Thymus (tissue), 11 donors: ENCODE data around the gene FAM3A. TPM values are rescaled to one million over a fixed set of nuclear protein-coding genes. Genes with fewer than 3 reads are reported as not detected.

ENCODE experiments used
- DNase-seq, 9 donors: peaks; one replicate each; pipeline ENCODE4 v3.0.0-alpha.2; 2013; ENCODE audit warnings: low spot score in 9 of 9, low read depth in 6 of 9, missing footprints in 1 of 9
- H3K27ac ChIP-seq, 2 donors: one replicate each; pipeline ENCODE4 v1.5.1; 2013; ENCODE audit warnings: control low read depth in 1 of 2, low read depth in 1 of 2, low read length in 1 of 2, mild to moderate bottlenecking in 1 of 2, moderate library complexity in 1 of 2
- H3K27me3 ChIP-seq, 2 donors: one replicate each; pipeline ENCODE4 v1.5.1; 2013; ENCODE audit warnings: low read length in 1 of 2; ENCODE audit not compliant: control insufficient read depth in 2 of 2, insufficient read depth in 1 of 2
- H3K36me3 ChIP-seq, 2 donors: one replicate each; pipeline ENCODE4 v1.5.1; 2013; ENCODE audit warnings: low read length in 1 of 2, mild to moderate bottlenecking in 1 of 2, moderate library complexity in 1 of 2; ENCODE audit not compliant: control insufficient read depth in 2 of 2, insufficient read depth in 2 of 2
- H3K4me1 ChIP-seq, 2 donors: one replicate each; pipeline ENCODE4 v1.5.1; 2013; ENCODE audit warnings: low read length in 2 of 2; ENCODE audit not compliant: control insufficient read depth in 2 of 2, insufficient read depth in 2 of 2
- H3K4me3 ChIP-seq, 2 donors: one replicate each; pipeline ENCODE4 v1.5.1; 2013; ENCODE audit warnings: low read length in 2 of 2, control low read depth in 1 of 2, mild to moderate bottlenecking in 1 of 2
- H3K9me3 ChIP-seq, 2 donors: one replicate each; pipeline ENCODE4 v1.5.1; 2013; ENCODE audit warnings: low read length in 1 of 2, mild to moderate bottlenecking in 1 of 2; ENCODE audit not compliant: control insufficient read depth in 2 of 2, insufficient read depth in 1 of 2
- WGBS: extraction: QIAGEN DNeasy Blood & Tissue Kit; methylation state at CpG from one replicate; pipeline ENCODE4 v1.1.7; 2013; 5-methylcytosine and 5-hydroxymethylcytosine counted together
- polyA plus RNA-seq: library from polyadenylated mRNA; stranded (reverse); fragments of 200-250 nt; gene quantifications from one replicate; pipeline ENCODE4 v1.2.3, GENCODE V29; 2013
- total RNA-seq: library from RNA; stranded (reverse); fragments of 120-200 nt; gene quantifications from one replicate; pipeline ENCODE4 v1.2.4, GENCODE V29; 2013
- donor health status: healthy.

Gene FAM3A
- total and polyA plus RNA-seq, 2 donors = 18.4 to 73.4 TPM

- no peaks in the 10 kb centered on the region for H3K27me3 ChIP-seq
- no peak overlapping the region for H3K4me3 ChIP-seq
- 99% methylated on average over 9 of the region's 9 CpGs for WGBS
- H3K4me1 ChIP-seq = no peaks in the 10 kb centered on the region
- H3K36me3 ChIP-seq = peaks cover 5 to 67% of the 10 kb centered on the region in 2 donors
- peaks cover 0 to 17% of the 10 kb centered on the region in 2 donors for H3K9me3 ChIP-seq
- no peak overlapping the region for H3K27ac ChIP-seq
- no peak for DNase-seq
Observed at GRCh38 chrX:154469114-154469513, 46.9 kb downstream of the FAM3A start.

- WGBS = 98% methylated on average over 23 of the region's 23 CpGs
- Histone ChIP-seq H3K36me3 (peaks cover 5 to 67% of the 10 kb centered on the region in 2 donors), H3K27me3 (no peaks in the 10 kb centered on the region), H3K4me1 (no peaks in the 10 kb centered on the region), H3K4me3 (no peak overlapping the region), H3K9me3 (peaks cover 0 to 17% of the 10 kb centered on the region in 2 donors), H3K27ac (no peak overlapping the region)
- no peak for DNase-seq
Observed at GRCh38 chrX:154468217-154468616, 47.8 kb downstream of the FAM3A start.

- H3K4me1 ChIP-seq = no peaks in the 10 kb centered on the region
- H3K27me3 ChIP-seq = no peaks in the 10 kb centered on the region
- H3K9me3 ChIP-seq = peaks cover 0 to 17% of the 10 kb centered on the region in 2 donors
- no peak overlapping the region for H3K4me3 ChIP-seq
- H3K27ac ChIP-seq = no peak overlapping the region
- WGBS = 97% methylated on average over 21 of the region's 21 CpGs
- DNase-seq = no peak
- H3K36me3 ChIP-seq = peaks cover 5 to 67% of the 10 kb centered on the region in 2 donors
Observed at GRCh38 chrX:154467556-154467955, 48.5 kb downstream of the FAM3A start.

GRCh38 chrX:154466907-154467306, 49.1 kb downstream of the FAM3A start:
- DNase-seq = no peak
- no peak overlapping the region for H3K27ac ChIP-seq
- H3K4me3 ChIP-seq = no peak overlapping the region
- H3K4me1 ChIP-seq = no peaks in the 10 kb centered on the region
- WGBS = 97% methylated on average over 15 of the region's 15 CpGs
- no peaks in the 10 kb centered on the region for H3K27me3 ChIP-seq
- H3K9me3 ChIP-seq = peaks cover 0 to 17% of the 10 kb centered on the region in 2 donors
- H3K36me3 ChIP-seq = peaks cover 5 to 67% of the 10 kb centered on the region in 2 donors

GRCh38 chrX:154466036-154466435, 50.0 kb downstream of the FAM3A start:
- 98% methylated on average over 32 of the region's 32 CpGs for WGBS
- no peak for DNase-seq
- no peak overlapping the region for H3K27ac ChIP-seq
- H3K27me3 ChIP-seq = no peaks in the 10 kb centered on the region
- peaks cover 0 to 17% of the 10 kb centered on the region in 2 donors for H3K9me3 ChIP-seq
- H3K4me3 ChIP-seq = no peak overlapping the region
- no peaks in the 10 kb centered on the region for H3K4me1 ChIP-seq
- H3K36me3 ChIP-seq = peaks cover 5 to 66% of the 10 kb centered on the region in 2 donors

GRCh38 chrX:154465601-154466000, 50.4 kb downstream of the FAM3A start:
- Histone ChIP-seq H3K27ac (no peak overlapping the region), H3K4me1 (no peaks in the 10 kb centered on the region), H3K4me3 (no peak overlapping the region), H3K9me3 (peaks cover 0 to 17% of the 10 kb centered on the region in 2 donors), H3K27me3 (no peaks in the 10 kb centered on the region), H3K36me3 (peaks cover 5 to 63% of the 10 kb centered on the region in 2 donors)
- DNase-seq = no peak
- WGBS = 97% methylated on average over 14 of the region's 14 CpGs

- H3K36me3 ChIP-seq = peaks cover 5 to 61% of the 10 kb centered on the region in 2 donors
- H3K27me3 ChIP-seq = no peaks in the 10 kb centered on the region
- no peak overlapping the region for H3K27ac ChIP-seq
- WGBS = 97% methylated on average over 28 of the region's 28 CpGs
- no peak overlapping the region for H3K4me3 ChIP-seq
- DNase-seq = no peak
- H3K4me1 ChIP-seq = no peaks in the 10 kb centered on the region
- peaks cover 0 to 17% of the 10 kb centered on the region in 2 donors for H3K9me3 ChIP-seq
Observed at GRCh38 chrX:154464806-154465365, 51.1 kb downstream of the FAM3A start.

GRCh38 chrX:154463611-154464220, 52.3 kb downstream of the FAM3A start:
- Histone ChIP-seq H3K36me3 (peaks cover 5 to 49% of the 10 kb centered on the region in 2 donors), H3K27me3 (peaks cover 0 to under 1% of the 10 kb centered on the region in 2 donors), H3K27ac (no peak overlapping the region), H3K9me3 (peaks cover 0 to 17% of the 10 kb centered on the region in 2 donors), H3K4me1 (peaks cover 1 to 2% of the 10 kb centered on the region in 2 donors), H3K4me3 (no peak overlapping the region)
- WGBS = 98% methylated on average over 31 of the region's 36 CpGs
- DNase-seq = no peak

GRCh38 chrX:154462396-154462795, 53.6 kb downstream of the FAM3A start:
- Histone ChIP-seq H3K4me1 (peaks cover 2 to 5% of the 10 kb centered on the region in 2 donors), H3K4me3 (no peak overlapping the region), H3K9me3 (peaks cover 0 to 12% of the 10 kb centered on the region in 2 donors), H3K36me3 (peaks cover 2 to 37% of the 10 kb centered on the region in 2 donors), H3K27ac (no peak overlapping the region), H3K27me3 (peaks cover 0 to 7% of the 10 kb centered on the region in 2 donors)
- 99% methylated on average over 8 of the region's 8 CpGs for WGBS
- no peak for DNase-seq
